ENCODE results near the gene PAXIP1.

The PAXIP1 gene

DNA sequence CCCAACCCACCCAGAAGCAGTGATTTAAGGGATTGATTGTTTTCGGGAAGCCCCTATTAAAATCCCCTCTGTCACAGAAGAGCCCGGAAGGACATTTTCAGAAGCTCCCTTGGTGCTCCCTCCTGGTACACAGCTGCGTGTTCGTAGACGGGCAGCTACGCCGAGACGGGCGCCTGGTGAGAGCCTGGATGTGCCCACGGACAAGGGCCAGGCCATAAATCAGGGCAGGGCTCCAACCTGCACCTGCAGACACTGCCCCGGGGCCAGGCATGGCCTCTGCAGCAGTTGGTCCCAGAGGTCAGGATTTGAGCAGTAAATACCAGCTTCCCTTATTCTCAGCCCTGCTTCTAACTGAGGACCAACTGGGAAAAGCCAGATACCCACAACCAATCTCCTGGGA is 106.8 kb downstream of the PAXIP1 start:
- no peak overlapping the region for H3K4me3 ChIP-seq (ENCODE audit: low read depth, low read length)
